Left cardiac atrium (tissue), 4 donors: ENCODE measurements around the gene NAV2. TPM values are rescaled to one million over a fixed set of nuclear protein-coding genes. Genes with fewer than 3 reads are reported as not detected.
A peak's percentile ranks its signal among the peaks of the same experiment; 100 is the strongest.
"Not testable (repeated sequence)": the region's sequence is repeated elsewhere in the genome, so short reads cannot be mapped to it uniquely, and the experiment has no call there.

Experiments
- ATAC-seq, 2 donors: fragments of 200-7000 bp; cut with Tn5 transposase; one replicate each; pipeline ENCODE4 v1.9.1; 2020; ENCODE audit warnings: mild to moderate bottlenecking in 2 of 2, moderate library complexity in 2 of 2
- DNase-seq: peaks from one replicate; pipeline ENCODE4 v3.0.0-alpha.2; 2020
- intact Hi-C, 2 donors: fragments of 100-400 bp; cut with DNase I; formaldehyde crosslinking; loops; one replicate each; pipeline versions ENCODE4 v1.14.1 to v1.15.1; 2022 to 2023
- total RNA-seq, 2 donors: library from RNA; stranded (reverse); fragmentation: NEBNext Ultra II Directional; extraction: Animal tissue kit (Norgen Biotek cat#: 25700); gene quantifications; one replicate each; pipeline ENCODE4 v1.2.1, GENCODE V29; 2021
- donor health status: DM: no; HTN: yes; CAD: no.
- donor health status: DM: no; HTN: yes; CAD: no; lungs with severe emphysema.
- donor health status: DM: yes; HTN: yes; CAD: no.
- donor health status: Dilated cardiomyopathy.

The NAV2 gene
- total RNA-seq, 2 donors from 2014 or later = 12.3 to 15.3 TPM

DNA sequence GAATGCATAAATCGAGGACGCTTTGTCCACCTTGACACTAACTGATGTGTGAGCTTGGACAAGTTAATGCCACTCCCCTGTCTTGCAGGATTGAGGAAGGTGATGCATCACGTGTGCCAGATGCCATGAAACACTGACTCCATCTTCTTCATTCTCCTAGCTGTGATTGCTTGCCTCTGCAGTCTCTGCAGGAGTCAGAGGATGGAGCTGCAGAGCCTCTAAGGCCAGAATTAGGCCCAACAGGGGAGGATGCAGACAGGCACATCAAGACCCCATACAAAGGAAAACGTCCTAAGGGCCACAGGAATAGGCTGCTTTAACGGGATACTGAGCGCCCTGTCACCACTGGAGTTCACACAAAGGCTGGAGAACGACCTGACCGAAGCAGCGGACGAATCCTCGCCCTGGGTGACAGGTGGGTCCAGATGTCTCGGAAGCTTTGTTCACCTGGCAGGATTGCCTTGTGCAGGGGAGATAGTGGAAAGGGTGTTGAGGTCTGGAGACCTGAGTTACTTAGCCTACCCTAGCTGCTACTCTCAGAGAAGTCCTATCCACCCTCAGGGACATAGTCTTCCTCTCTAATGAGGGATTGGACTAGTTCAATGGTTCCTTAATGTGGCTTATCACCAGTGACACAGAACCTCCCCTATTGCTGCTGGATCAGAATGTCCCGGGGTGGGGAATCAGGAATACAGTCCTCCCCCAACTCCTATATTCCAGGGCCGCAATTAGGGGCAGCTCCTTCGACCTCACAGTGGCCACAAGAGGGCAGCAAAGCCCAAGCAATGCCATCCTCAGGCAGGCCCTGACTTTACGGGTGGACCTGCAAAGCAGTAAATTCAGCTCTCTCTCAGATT is 415.3 kb downstream of the NAV2 start:
- intact Hi-C loops = no loop called here
- ATAC-seq = peak; percentile 66 to 80
- DNase-seq = peak; percentile 78

DNA sequence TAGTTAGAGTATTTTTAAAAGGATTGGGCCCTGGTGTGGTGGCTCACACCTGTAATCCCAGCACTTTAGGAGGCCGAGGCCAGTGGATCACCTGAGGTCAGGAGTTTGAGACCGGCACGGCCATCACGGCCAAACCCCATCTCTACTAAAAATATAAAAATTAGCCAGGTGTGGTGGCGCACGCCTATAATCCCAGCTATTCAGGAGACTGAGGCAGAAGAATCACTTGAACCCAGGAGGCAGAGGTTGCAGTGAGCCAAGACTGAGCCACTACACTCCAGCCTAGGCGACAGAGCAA is 415.8 kb downstream of the NAV2 start:
- ATAC-seq, intact Hi-C loops, DNase-seq: not testable (repeated sequence)

DNA sequence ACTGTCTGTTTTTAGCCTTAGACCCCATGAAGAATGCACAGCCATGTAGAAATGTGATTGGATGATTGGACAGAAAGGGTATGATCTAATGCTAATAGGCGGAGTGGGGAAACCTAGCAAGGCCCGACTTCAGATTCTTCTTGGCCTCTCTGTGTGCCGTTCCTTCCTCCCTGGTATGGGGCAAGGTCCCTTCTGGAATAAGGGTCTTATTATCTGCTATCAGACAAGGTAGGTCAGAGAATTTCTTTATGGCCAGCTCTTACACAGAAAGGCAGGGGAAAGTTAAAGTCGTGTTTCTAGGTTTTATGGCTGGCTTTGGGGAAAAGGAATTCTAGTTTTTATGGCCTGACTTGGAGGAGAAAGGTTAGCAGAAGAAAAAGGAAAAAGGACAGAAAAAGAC is 417.0 kb downstream of the NAV2 start:
- intact Hi-C loops = loop anchor here (2.0 to 10.0 kb wide), 6 partner anchors 185 to 575 kb away; no protein-coding TSS in a partner anchor
- ATAC-seq (no peak), DNase-seq (no peak)

DNA sequence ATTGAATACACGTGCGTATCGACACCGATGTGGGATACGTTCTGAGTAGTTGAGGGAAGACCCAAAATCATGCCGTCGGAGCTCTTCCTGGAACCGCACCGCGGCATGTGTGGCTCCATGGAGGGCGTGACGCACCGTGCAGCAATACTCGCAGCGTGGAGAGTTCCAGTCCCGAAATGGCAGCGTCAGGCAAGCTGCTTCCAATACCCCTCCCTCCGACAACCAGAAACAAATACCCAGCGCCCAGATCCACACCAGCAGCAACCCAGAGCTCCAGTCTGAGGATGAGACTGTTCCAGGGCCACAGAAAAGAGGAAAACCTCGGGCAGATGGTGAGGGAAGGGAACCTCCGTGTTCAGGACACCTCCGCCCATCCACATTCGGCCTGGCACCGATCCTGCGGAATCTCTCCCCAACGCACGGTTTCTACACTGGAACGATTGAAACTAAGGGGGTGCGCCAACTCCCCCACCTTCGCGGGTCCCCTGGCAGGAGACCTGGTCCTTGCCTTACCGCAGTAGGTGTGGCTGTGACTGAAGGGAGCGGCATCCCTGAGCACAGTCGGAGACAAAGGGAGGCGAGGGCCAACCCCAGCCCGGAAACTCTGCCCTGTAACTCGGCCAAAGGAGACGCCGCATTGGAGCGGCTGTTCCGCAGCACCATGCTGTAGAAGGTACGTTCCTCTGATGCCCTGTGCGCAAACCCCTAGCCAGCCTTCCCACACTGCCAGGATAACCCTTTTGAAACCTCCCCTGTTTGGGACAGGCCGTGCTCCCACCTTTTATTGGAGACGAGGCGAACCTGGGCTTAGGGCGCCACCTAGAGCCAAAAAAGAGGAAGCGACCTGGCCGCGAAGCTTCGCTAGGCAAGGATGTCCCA is 419.4 kb downstream of the NAV2 start:
- intact Hi-C loops = loop anchor here (2.0 to 10.0 kb wide), 7 partner anchors 179 to 577 kb away; no protein-coding TSS in a partner anchor
- DNase-seq (peak; percentile 63), ATAC-seq (peak; percentile 72 to 77)

DNA sequence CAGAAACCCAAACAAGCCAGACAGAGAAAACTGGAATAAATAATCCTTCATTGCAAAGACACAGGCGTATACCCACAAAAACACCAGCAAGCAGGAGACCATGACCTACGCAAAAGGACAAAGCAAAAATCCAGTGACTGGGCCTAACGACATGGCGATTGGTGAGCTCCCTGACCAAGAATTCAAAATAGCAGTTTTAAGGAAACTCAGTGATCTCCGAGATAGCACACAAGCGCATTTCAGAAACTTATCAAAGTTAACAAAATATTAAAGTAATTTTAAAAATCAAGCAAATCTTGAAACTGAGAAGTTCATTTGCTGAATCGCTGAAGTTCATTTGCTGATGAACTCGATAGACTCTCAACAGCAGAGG is 420.0 kb downstream of the NAV2 start:
- intact Hi-C loops = loop anchor here (2.0 to 10.0 kb wide), 6 partner anchors 180 to 578 kb away; no protein-coding TSS in a partner anchor

DNA sequence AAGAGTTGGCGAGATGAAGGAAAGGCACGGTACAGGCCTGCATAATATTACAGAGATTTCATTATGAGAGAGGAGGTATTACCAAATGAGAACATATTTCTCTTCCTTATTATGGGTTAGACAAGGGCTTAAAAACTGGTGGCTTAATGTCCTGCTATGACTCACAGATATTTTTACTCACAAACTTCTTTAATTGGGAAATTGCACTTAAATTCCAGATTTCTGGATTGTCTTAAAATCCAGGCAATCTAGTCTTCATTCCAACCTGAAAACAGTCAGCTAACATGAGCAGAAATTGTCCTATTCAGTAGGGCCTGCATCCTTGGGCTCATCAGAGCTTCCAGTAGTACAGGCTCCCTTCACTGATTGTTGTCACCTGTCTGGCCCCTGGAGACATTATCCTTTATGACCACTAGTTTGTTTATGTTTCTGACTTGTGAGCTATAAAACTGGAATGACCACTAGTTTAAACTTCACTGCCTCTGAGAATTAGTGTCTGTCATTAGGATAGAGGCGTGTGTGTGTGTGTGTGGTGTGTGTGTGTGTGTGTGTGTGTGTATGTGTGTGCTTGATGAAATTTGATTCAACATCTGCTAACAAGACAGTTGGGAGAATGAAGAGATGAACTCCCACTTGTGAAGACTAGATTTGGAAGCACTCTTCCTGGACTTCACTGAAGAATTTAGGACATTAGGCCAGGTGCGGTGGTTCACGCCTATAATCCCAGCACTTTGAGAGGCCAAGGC is 422.5 kb downstream of the NAV2 start:
- ATAC-seq (no peak), DNase-seq (no peak)
- intact Hi-C loops = loop anchor here (5.0 to 10.0 kb wide), 5 partner anchors 190 to 580 kb away; no protein-coding TSS in a partner anchor

More for the DNA sequence above, 420.0 kb downstream of the NAV2 start:
- ATAC-seq (no peak), DNase-seq (no peak)

DNA sequence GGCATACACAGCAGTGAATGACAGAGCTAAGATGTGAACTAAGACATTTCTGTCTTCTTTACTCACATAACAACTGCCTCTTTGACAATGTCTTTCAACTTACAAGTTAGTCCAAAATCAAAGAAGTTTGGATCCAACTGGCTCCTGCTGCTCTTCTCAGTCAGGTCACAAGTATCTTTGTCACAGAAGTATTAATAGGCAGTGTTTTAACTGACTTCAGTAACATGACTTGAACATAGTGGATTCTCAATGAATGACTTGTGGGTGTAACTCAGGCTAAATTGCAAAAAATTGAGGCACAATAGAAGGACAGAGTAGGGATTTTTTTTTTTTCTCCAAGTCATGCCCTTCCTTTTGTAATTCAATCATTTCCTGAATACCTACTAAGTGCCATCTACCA is 425.0 kb downstream of the NAV2 start:
- intact Hi-C loops = loop anchor here (10.0 kb wide), 2 partner anchors 193 to 583 kb away; no protein-coding TSS in a partner anchor
- ATAC-seq = no peak

DNA sequence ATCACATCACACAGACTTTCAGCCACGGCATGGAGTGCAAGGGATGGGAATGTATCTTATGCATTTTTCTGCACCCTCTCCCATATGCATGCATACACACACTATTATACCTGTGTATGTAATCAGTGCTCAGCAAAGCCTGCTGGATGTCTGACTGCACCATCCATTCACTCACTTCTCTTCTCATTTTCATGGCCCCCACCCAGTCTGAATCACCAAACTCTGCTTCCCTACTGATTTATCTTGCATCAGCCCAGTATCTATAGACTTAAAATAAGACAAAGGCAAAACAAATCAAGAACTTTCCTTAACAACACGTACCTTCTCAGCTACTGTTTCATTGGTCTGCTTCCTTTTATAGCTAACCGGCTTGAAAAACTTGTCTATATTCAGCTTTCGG is 426.1 kb downstream of the NAV2 start:
- no peak for ATAC-seq
- intact Hi-C loops = loop anchor here (10.0 kb wide), 2 partner anchors 194 to 584 kb away; no protein-coding TSS in a partner anchor
- DNase-seq = no peak

More for the DNA sequence above, 425.0 kb downstream of the NAV2 start:
- no peak for DNase-seq

DNA sequence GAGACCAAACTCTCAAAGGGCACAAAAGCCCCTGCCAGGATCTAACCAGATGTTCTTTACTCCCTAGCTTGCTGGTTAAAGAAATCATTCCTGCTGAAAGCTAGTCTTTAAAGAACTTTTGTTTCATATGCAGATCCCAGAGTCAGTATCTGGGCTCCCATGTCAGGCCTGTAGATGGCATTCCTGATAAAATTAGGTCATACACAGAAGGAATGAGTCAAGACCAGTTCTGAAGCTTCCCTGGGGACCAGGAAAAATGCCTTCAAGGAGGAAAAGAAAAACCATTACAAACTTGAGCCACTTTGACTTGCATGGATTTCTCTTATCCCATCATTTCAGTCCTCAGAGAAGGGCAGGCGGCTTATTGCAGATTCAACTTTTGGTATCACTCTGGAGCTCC is 441.7 kb downstream of the NAV2 start:
- ATAC-seq (no peak), DNase-seq (no peak)
- intact Hi-C loops = no loop called here

DNA sequence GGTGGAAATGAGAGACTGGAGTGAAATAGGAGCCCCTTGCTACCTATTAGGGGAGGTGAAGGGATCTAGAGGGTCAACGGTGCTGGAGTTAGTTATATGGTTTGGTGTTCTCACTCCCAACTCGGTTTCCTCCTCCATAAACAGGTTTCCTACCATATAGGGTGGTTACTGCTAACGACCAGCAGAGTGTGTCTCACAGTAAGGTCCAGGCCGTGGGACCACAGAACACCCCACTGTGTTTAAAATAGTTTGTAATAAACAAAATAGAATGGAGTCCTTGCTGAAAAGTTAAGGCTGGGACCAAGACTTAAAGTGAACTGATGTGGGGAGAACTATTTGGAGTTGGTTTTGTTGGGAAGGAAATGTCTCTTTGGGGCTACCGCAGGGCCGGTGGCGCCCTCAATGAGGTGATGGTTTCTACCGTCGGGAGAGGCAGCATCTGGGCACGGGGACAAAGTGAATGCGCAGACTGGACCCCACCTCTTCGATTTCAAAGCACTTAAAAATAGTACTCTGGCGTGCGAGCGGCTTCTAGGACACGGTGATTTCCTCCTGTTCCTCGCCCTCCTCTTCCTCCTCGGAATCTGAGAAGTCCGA is 443.1 kb downstream of the NAV2 start:
- intact Hi-C loops = no loop called here
- no peak for DNase-seq
- no peak for ATAC-seq

DNA sequence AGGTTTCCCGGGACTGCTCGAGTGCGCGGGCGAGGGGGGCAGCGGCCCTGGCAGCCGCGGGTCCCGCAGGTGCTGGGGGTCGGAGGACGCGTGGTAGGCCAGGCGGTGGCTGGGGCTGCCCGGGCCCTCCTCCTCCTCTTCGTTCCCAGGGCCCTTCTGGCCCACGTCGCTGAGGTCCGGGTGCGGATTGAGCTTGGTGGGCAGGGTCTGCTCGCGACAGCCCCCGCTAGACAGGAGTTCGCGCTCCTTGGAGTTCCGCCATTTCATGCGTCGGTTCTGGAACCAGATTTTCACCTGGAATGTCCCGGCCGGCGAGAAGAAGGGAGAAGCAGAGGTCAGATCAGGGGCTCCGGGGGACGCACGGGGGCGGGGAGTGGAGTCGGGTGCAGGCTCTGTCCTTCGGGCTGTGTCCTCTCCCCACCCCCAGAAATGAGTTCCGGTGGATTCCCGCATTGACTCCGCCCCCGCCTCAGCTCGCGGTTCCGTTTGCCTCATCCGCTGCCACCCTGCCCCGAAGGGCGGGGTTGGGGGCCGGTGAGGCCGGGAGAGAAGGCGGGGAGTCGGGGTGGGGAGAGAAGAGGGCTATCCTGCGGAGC is 443.7 kb downstream of the NAV2 start:
- intact Hi-C loops = no loop called here
- DNase-seq = no peak
- ATAC-seq = peak; percentile 21 to 37

DNA sequence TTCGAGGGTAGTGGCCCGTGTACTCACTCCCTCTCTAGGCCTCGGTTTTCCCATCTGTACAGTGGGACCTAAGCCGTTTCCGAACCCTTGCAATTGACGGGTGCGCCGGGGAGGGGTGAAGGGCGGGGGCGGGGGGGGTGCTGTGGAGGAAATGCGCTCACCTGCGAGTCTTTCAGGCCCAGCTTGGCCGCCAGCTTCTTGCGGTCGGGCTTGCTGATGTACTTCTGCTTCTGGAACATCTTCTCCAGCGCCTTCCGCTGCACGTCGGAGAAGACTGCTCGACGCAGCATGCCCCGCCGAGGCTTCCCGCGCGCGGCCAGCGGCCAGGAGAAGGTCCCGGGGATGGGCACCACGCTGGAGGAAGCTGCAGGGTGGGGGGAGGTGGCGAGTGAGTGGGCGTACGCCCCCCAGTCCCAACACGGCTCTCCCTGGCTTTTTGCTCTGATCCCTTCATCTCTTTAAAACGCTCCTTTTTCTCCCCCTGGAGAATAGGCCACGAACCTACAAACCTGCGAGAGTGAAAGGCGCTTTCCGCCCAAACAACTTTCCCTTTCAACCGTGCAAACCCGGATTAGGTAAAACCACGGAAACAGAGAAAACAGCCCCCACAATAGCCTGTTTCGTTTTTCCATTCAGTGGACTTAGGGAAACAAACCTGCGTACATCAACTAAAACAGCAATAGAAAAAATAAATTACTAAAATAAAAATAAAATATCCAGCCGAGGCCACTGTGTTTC is 444.4 kb downstream of the NAV2 start:
- intact Hi-C loops = no loop called here
- ATAC-seq = no peak
- no peak for DNase-seq

DNA sequence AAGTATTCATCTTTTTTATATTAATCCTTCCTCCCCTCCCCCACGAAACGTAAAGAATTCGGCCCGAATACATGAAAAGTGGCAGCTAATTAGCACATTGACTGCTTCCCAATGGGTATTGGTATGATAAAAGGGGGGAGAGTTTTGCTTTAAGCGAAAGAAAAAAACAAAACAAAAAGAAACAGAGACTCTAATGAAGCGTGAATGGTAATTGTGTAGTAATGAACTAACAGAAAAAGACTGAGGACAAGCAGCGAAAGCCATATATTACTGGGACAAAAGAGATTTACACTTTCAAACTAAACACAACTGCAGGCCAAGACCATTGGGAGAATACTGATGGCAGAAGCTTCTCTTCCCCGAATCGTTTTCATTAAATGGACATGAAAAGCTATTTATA is 445.1 kb downstream of the NAV2 start:
- DNase-seq = no peak
- intact Hi-C loops = no loop called here
- ATAC-seq = no peak

DNA sequence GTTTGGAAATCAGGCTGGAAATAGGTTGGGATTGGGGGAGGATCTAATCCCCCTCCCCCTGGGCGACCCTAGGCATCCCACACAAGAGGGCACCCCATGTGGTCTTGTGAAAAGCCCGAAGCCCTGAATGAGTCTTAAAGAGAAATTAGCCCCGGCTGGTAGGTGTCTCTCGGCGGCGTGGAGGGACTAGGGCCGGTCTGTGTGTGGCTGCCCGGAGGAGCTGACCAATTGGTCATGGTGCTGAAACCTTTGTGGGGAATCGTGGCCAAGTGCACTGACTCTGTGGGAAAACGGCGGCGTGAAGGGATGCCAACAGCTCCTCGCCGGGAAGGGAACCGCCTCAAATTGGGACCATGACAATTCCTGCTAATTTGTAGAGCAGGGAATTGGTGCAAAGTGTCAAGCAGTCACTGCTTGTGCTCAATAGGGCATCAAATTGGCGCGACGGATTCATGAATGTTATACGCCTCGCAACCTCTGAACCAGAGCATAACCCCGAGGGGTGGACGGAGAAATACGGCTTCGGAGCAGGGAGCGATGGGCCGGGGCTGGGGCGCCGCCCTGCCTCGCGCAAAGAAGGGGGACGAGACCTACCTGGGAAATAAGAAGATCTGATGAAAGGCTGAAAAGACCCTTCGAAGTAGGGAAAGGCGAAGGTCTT is 446.1 kb downstream of the NAV2 start:
- DNase-seq (peak; percentile 71), ATAC-seq (peak; percentile 75 to 81)
- intact Hi-C loops = no loop called here

DNA sequence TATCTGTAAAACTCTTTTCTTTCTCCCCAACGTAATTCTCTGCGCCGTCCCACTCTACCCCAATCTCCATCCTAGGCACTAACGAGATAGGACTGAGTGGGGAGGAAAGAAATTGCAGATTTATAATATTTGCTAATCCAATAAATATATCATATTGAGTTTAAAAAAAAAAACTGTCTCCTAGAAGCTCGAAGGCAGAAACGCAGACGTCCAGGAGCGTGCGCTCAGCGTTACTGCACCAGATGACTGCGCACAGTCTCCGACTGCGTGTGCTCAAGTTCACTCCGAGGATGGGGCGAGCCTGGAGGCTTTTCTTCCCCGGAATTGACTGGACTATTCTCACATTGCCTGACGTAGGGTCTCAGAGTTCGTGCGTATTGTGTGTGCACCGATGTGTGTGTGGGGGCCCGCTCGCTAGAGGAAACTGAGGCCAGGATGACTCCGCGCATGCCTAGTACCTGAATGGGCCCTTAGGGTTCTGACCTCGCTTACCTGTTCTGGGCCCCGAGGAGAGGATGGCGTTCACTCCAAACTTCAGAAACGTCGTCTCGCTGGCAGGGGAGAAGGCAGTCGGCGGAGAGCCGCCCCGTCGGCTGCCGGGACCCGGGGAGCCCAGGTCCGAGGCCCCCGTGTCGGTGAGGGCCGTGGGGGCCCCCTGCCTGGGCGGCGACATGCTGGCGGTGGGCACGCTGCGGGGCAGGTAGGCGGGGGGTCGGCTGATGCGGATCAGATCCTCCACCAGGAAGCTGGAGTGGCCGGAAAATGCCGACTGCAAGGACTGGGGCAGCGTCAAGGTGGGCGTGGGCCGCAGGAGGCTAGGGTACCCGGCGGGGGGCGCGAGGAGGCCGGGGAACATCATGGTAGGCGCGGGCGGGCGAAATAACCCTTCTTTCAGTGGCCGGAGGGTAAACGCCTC is 447.1 kb downstream of the NAV2 start:
- intact Hi-C loops = no loop called here
- DNase-seq (no peak), ATAC-seq (no peak)
